Activated effector memory CD4-positive, alpha-beta T cell treated with anti-CD3 and anti-CD28 coated beads, Interleukin-2, amount 50 U/mL, for 16 hours (primary cell): ENCODE results near the gene THEM5.

Experiments used
- DNase-seq: peaks from one replicate; pipeline ENCODE4 v3.0.0-alpha.2; 2020

THEM5 gene

GRCh38 chr1:151798571-151798970 lies 54.9 kb downstream of the THEM5 start:
- DNase-seq = no peak
